Measurements from ENCODE around the gene RFFL. TPM values are rescaled to one million over a fixed set of nuclear protein-coding genes. Genes with fewer than 3 reads are reported as not detected.

RFFL gene
- total and polyA plus RNA-seq, 9 of the 15 experiments (the other 6 are each of a cell fraction or from before 2014, with no cell fraction given) = 3.4 to 18.1 (median 12.8) TPM

DNA sequence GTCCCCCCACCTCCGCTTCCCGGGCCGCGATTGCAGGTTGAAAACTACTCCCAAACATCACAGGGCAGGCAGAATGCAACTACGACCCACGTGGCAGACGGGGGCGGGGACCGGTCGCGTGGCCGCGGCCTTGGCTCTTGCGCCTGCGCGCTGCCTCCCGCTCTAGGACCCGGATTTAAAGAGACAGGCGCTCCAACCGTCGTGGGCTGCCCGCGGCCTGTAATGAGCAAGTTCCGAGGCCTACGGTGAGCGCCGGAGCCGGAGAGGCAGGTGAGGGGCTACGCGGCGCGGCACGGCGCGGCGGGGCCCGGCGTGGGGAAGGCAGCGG lies 83.2 kb downstream of the RFFL start, which contains the start of gene LIG3 (continued):
- TF ChIP-seq, protein P1, sequence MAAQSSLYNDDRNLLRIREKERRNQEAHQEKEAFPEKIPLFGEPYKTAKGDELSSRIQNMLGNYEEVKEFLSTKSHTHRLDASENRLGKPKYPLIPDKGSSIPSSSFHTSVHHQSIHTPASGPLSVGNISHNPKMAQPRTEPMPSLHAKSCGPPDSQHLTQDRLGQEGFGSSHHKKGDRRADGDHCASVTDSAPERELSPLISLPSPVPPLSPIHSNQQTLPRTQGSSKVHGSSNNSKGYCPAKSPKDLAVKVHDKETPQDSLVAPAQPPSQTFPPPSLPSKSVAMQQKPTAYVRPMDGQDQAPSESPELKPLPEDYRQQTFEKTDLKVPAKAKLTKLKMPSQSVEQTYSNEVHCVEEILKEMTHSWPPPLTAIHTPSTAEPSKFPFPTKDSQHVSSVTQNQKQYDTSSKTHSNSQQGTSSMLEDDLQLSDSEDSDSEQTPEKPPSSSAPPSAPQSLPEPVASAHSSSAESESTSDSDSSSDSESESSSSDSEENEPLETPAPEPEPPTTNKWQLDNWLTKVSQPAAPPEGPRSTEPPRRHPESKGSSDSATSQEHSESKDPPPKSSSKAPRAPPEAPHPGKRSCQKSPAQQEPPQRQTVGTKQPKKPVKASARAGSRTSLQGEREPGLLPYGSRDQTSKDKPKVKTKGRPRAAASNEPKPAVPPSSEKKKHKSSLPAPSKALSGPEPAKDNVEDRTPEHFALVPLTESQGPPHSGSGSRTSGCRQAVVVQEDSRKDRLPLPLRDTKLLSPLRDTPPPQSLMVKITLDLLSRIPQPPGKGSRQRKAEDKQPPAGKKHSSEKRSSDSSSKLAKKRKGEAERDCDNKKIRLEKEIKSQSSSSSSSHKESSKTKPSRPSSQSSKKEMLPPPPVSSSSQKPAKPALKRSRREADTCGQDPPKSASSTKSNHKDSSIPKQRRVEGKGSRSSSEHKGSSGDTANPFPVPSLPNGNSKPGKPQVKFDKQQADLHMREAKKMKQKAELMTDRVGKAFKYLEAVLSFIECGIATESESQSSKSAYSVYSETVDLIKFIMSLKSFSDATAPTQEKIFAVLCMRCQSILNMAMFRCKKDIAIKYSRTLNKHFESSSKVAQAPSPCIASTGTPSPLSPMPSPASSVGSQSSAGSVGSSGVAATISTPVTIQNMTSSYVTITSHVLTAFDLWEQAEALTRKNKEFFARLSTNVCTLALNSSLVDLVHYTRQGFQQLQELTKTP (IDR thresholded peaks at IDR 0.05; ENCODE audit: low read depth in 1 of 2, partially characterized antibody in 2 of 2) = no peak
- no peak for TF ChIP-seq IRF2 (CRISPR knock-in tag; IDR thresholded peaks at IDR 0.05)
- no peak for TF ChIP-seq ZNF766 (CRISPR knock-in tag; conservative IDR thresholded peaks at IDR 0.05)
- no peak for TF ChIP-seq RBM39 (optimal IDR thresholded peaks at IDR 0.05; ENCODE audit: low read depth, low read length)
- TF ChIP-seq ZNF133 (CRISPR knock-in tag; IDR thresholded peaks at IDR 0.05) = no peak
- 0 out of 2 replicates have a peak, but pooled peaks have one; percentile 20 for TF ChIP-seq FOXP1 (CRISPR knock-in tag; IDR thresholded peaks at IDR 0.05)
- TF ChIP-seq ZBTB1 (CRISPR knock-in tag; IDR thresholded peaks at IDR 0.05; ENCODE audit: borderline replicate concordance, low read depth) = no peak; the same call in 1 of the 2 replicates
- TF ChIP-seq TEAD2 (tag; IDR thresholded peaks at IDR 0.05) = no peak
- no peak for TF ChIP-seq ZNF174 (CRISPR knock-in tag; IDR thresholded peaks at IDR 0.05)
- no peak for TF ChIP-seq KDM2B (CRISPR knock-in tag; IDR thresholded peaks at IDR 0.05)
- no peak for TF ChIP-seq ATF1 (CRISPR knock-in tag; IDR thresholded peaks at IDR 0.05)
- no peak for TF ChIP-seq ATF1 (tag; IDR thresholded peaks at IDR 0.05)
- no peak for TF ChIP-seq SRSF7 (optimal IDR thresholded peaks at IDR 0.05; ENCODE audit: low read depth, low read length)
- TF ChIP-seq FOXJ3 (CRISPR knock-in tag; IDR thresholded peaks at IDR 0.05) = no peak
- peak; percentile 59 to 96; a peak in 2 of 4 replicates for TF ChIP-seq SIN3A (IDR thresholded peaks at IDR 0.05; ENCODE audit: borderline replicate concordance in 2 of 2, control insufficient read depth in 1 of 2, low read depth in 2 of 2, low read length in 2 of 2)
- peak; percentile 70; the same call in 1 of the 2 replicates for TF ChIP-seq PHF8 (IDR thresholded peaks at IDR 0.05; ENCODE audit: borderline replicate concordance, low read length)
- TF ChIP-seq, protein P2, sequence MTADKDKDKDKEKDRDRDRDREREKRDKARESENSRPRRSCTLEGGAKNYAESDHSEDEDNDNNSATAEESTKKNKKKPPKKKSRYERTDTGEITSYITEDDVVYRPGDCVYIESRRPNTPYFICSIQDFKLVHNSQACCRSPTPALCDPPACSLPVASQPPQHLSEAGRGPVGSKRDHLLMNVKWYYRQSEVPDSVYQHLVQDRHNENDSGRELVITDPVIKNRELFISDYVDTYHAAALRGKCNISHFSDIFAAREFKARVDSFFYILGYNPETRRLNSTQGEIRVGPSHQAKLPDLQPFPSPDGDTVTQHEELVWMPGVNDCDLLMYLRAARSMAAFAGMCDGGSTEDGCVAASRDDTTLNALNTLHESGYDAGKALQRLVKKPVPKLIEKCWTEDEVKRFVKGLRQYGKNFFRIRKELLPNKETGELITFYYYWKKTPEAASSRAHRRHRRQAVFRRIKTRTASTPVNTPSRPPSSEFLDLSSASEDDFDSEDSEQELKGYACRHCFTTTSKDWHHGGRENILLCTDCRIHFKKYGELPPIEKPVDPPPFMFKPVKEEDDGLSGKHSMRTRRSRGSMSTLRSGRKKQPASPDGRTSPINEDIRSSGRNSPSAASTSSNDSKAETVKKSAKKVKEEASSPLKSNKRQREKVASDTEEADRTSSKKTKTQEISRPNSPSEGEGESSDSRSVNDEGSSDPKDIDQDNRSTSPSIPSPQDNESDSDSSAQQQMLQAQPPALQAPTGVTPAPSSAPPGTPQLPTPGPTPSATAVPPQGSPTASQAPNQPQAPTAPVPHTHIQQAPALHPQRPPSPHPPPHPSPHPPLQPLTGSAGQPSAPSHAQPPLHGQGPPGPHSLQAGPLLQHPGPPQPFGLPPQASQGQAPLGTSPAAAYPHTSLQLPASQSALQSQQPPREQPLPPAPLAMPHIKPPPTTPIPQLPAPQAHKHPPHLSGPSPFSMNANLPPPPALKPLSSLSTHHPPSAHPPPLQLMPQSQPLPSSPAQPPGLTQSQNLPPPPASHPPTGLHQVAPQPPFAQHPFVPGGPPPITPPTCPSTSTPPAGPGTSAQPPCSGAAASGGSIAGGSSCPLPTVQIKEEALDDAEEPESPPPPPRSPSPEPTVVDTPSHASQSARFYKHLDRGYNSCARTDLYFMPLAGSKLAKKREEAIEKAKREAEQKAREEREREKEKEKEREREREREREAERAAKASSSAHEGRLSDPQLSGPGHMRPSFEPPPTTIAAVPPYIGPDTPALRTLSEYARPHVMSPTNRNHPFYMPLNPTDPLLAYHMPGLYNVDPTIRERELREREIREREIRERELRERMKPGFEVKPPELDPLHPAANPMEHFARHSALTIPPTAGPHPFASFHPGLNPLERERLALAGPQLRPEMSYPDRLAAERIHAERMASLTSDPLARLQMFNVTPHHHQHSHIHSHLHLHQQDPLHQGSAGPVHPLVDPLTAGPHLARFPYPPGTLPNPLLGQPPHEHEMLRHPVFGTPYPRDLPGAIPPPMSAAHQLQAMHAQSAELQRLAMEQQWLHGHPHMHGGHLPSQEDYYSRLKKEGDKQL (CRISPR knock-in tag; IDR thresholded peaks at IDR 0.05; ENCODE audit: borderline replicate concordance) = no peak
- TF ChIP-seq ELF4 (CRISPR knock-in tag; IDR thresholded peaks at IDR 0.05) = no peak
- TF ChIP-seq ZFP36 (IDR thresholded peaks at IDR 0.05; ENCODE audit: low read depth, low read length, partially characterized antibody) = no peak
- peak; percentile 47; the same call in 1 of the 2 replicates for TF ChIP-seq POLR2AphosphoS5 (IDR thresholded peaks at IDR 0.05; ENCODE audit: control insufficient read depth, insufficient read depth, low read depth, low read length)
- TF ChIP-seq ZNF696 (CRISPR knock-in tag; conservative IDR thresholded peaks at IDR 0.05) = no peak

All from K562 (cell line).